GM12891 (cell line): ENCODE measurements around the gene HEBP2.

ENCODE experiments used
- DNase-seq: peaks from one replicate; pipeline ENCODE4 v3.0.0; 2011; ENCODE audit warnings: low spot score; ENCODE audit not compliant: insufficient read length
- FAIRE-seq: peaks from 2 replicates; lab custom pipeline; 2011; peaks lifted over from hg19 to GRCh38; lab: Jason Lieb, UNC
- PAX5 ChIP-seq: IDR thresholded peaks from 2 replicates; pipeline ENCODE4 v1.6.1; 2011; ENCODE audit warnings: low read length, moderate library complexity, mild to moderate bottlenecking; ENCODE audit not compliant: insufficient read depth, severe bottlenecking
- POLR2A ChIP-seq: IDR thresholded peaks from 2 replicates; pipeline ENCODE4 v1.6.1; 2011; ENCODE audit warnings: low read depth, low read length, control low read depth
- POLR2AphosphoS5 ChIP-seq: IDR thresholded peaks from 2 replicates; pipeline ENCODE4 v1.6.1; 2011; ENCODE audit warnings: low read depth, low read length, control low read depth
- POU2F2 ChIP-seq: IDR thresholded peaks from 2 replicates; pipeline ENCODE4 v1.6.1; 2011; ENCODE audit warnings: low read depth, mild to moderate bottlenecking, control low read depth, low read length, moderate library complexity
- SPI1 ChIP-seq: IDR thresholded peaks from 2 replicates; pipeline ENCODE4 v1.6.1; 2011; ENCODE audit warnings: low read depth, low read length, control low read depth
- TAF1 ChIP-seq: IDR thresholded peaks from 2 replicates; pipeline ENCODE4 v1.6.1; 2011; ENCODE audit warnings: low read depth, low read length, control low read depth

Gene HEBP2

GRCh38 chr6:138410048-138410735 lies 6.2 kb downstream of the HEBP2 start:
- TF ChIP-seq POLR2AphosphoS5 (no peak), POU2F2 (no peak), SPI1 (no peak), PAX5 (no peak), POLR2A (no peak), TAF1 (no peak)
- DNase-seq, result no peak
- FAIRE-seq, result no peak

- TF ChIP-seq POLR2A, result no peak
- no peak for TF ChIP-seq PAX5
- no peak for TF ChIP-seq POLR2AphosphoS5
- TF ChIP-seq TAF1, result no peak
- TF ChIP-seq POU2F2, result no peak
- TF ChIP-seq SPI1, result no peak
- no peak for DNase-seq
- no peak for FAIRE-seq
These were observed 7.2 kb downstream of the HEBP2 start for GRCh38 chr6:138410972-138411880.

- TF ChIP-seq PAX5, result no peak
- no peak for TF ChIP-seq TAF1
- no peak for TF ChIP-seq POLR2A
- no peak for TF ChIP-seq POLR2AphosphoS5
- no peak for TF ChIP-seq POU2F2
- TF ChIP-seq SPI1, result no peak
- FAIRE-seq (no peak), DNase-seq (no peak)
These were observed 11.1 kb downstream of the HEBP2 start for GRCh38 chr6:138415125-138415524.

GRCh38 chr6:138416206-138416605 lies 12.2 kb downstream of the HEBP2 start:
- TF ChIP-seq PAX5, result no peak
- no peak for FAIRE-seq
- no peak for DNase-seq

GRCh38 chr6:138417493-138418117 lies 13.6 kb downstream of the HEBP2 start:
- TF ChIP-seq SPI1 (no peak), POLR2A (no peak), POLR2AphosphoS5 (no peak)
- FAIRE-seq (no peak), DNase-seq (no peak)

GRCh38 chr6:138418118-138418742 lies 14.2 kb downstream of the HEBP2 start:
- FAIRE-seq (no peak), DNase-seq (no peak)
- TF ChIP-seq POLR2AphosphoS5, result no peak
- no peak for TF ChIP-seq SPI1
- no peak for TF ChIP-seq TAF1
- no peak for TF ChIP-seq POLR2A
- no peak for TF ChIP-seq PAX5
- no peak for TF ChIP-seq POU2F2

GRCh38 chr6:138419766-138420165 lies 15.7 kb downstream of the HEBP2 start:
- FAIRE-seq (no peak), DNase-seq (no peak)
- no peak for TF ChIP-seq POLR2A
- no peak for TF ChIP-seq PAX5
- no peak for TF ChIP-seq TAF1
- TF ChIP-seq POLR2AphosphoS5, result no peak
- TF ChIP-seq SPI1, result no peak
- no peak for TF ChIP-seq POU2F2

- no peak for TF ChIP-seq POU2F2
- no peak for TF ChIP-seq POLR2A
- no peak for TF ChIP-seq PAX5
- TF ChIP-seq POLR2AphosphoS5, result no peak
- TF ChIP-seq SPI1, result no peak
- TF ChIP-seq TAF1, result no peak
- FAIRE-seq, result no peak
- DNase-seq, result no peak
These were observed 16.3 kb downstream of the HEBP2 start for GRCh38 chr6:138420356-138420755.

- TF ChIP-seq TAF1 (no peak), POLR2A (no peak), PAX5 (no peak), POLR2AphosphoS5 (no peak), SPI1 (no peak), POU2F2 (no peak)
- FAIRE-seq, result no peak
- no peak for DNase-seq
These were observed 17.1 kb downstream of the HEBP2 start for GRCh38 chr6:138421089-138421488.

- TF ChIP-seq TAF1, result no peak
- TF ChIP-seq PAX5, result no peak
- TF ChIP-seq POLR2A, result no peak
- no peak for TF ChIP-seq POLR2AphosphoS5
- TF ChIP-seq POU2F2, result no peak
- TF ChIP-seq SPI1, result no peak
- FAIRE-seq (no peak), DNase-seq (no peak)
These were observed 17.6 kb downstream of the HEBP2 start for GRCh38 chr6:138421608-138422007.
